Sigmoid colon (tissue), 4 donors: ENCODE results near the gene MET.

Experiments used
- CTCF ChIP-seq, 4 experiments: fragments of 450-650 bp in 3 of 4; fragments of 200-600 bp in 1 of 4; IDR thresholded peaks; one replicate each; pipeline ENCODE4 v1.5.1; 2016 to 2019; ENCODE audit warnings: antibody characterized with exemption in 4 of 4, mild to moderate bottlenecking in 3 of 4, moderate library complexity in 2 of 4
- EP300 ChIP-seq, 4 donors: sonication (generic); formaldehyde crosslinking; IDR thresholded peaks; one replicate each; pipeline ENCODE4 v1.6.1; 2017; ENCODE audit warnings: antibody characterized with exemption in 4 of 4
- POLR2A ChIP-seq, 2 donors: fragments of 450-650 bp; IDR thresholded peaks; one replicate each; pipeline ENCODE4 v1.6.1; 2016; ENCODE audit warnings: antibody characterized with exemption in 2 of 2, mild to moderate bottlenecking in 2 of 2, moderate library complexity in 2 of 2
- POLR2AphosphoS5 ChIP-seq, 4 donors: sonication (generic); formaldehyde crosslinking; IDR thresholded peaks; one replicate each; pipeline ENCODE4 v1.6.1; 2017; ENCODE audit warnings: antibody characterized with exemption in 4 of 4

GRCh38 chr7:116687801-116688201 lies 15.8 kb downstream of the MET start:
- no peak for TF ChIP-seq POLR2A (IDR thresholded peaks at IDR 0.05)
- TF ChIP-seq CTCF (IDR thresholded peaks at IDR 0.05): no peak
- TF ChIP-seq POLR2AphosphoS5 (IDR thresholded peaks at IDR 0.05): no peak
- TF ChIP-seq EP300 (IDR thresholded peaks at IDR 0.05): no peak
